Glutamatergic neuron (in vitro differentiated cells): Measurements from ENCODE around the gene KICS2. TPM values are rescaled to one million over a fixed set of nuclear protein-coding genes. Genes with fewer than 3 reads are reported as not detected.
"Not testable (repeated sequence)": the region's sequence is repeated elsewhere in the genome, so short reads cannot be mapped to it uniquely, and the experiment has no call there.

Experiments
- DNase-seq: peaks from one replicate; pipeline ENCODE4 v3.0.0; 2022
- H3K27ac Mint-ChIP-seq: one replicate; pipeline ENCODE4 v1.8.0; 2020; ENCODE audit warnings: mild to moderate bottlenecking, mixed read lengths, inconsistent platforms; ENCODE audit not compliant: unreplicated experiment
- H3K27me3 Mint-ChIP-seq: one replicate; pipeline ENCODE4 v1.8.0; 2020; ENCODE audit warnings: mild to moderate bottlenecking, moderate library complexity, mixed read lengths, inconsistent platforms; ENCODE audit not compliant: unreplicated experiment
- H3K36me3 Mint-ChIP-seq: one replicate; pipeline ENCODE4 v1.8.0; 2020; ENCODE audit warnings: mild to moderate bottlenecking, mixed read lengths, inconsistent platforms; ENCODE audit not compliant: unreplicated experiment
- H3K4me1 Mint-ChIP-seq: one replicate; pipeline ENCODE4 v1.8.0; 2020; ENCODE audit warnings: mild to moderate bottlenecking, low read depth, mixed read lengths, inconsistent platforms; ENCODE audit not compliant: unreplicated experiment
- H3K4me3 Mint-ChIP-seq: one replicate; pipeline ENCODE4 v1.8.0; 2020; ENCODE audit warnings: mild to moderate bottlenecking, mixed read lengths, inconsistent platforms; ENCODE audit not compliant: unreplicated experiment
- H3K9me3 Mint-ChIP-seq: one replicate; pipeline ENCODE4 v1.8.0; 2020; ENCODE audit warnings: mild to moderate bottlenecking, moderate library complexity, mixed read lengths, inconsistent platforms; ENCODE audit not compliant: unreplicated experiment
- CTCF ChIP-seq: fragments of 200-600 bp; sonication (generic); IDR thresholded peaks from one replicate; pipeline ENCODE4 v1.5.0; 2021; ENCODE audit not compliant: partially characterized antibody, unreplicated experiment
- total RNA-seq: library from RNA; stranded (reverse); fragmentation: NEBNext Ultra II Directional; extraction: Animal tissue kit (Norgen Biotek cat#: 25700); gene quantifications from one replicate; pipeline ENCODE4 v1.2.1, GENCODE V29; 2021; ENCODE audit not compliant: unreplicated experiment

KICS2 gene
- total RNA-seq, 1 donor from 2014 or later, result 3.4 TPM

- Mint-ChIP-seq H3K27ac (no peak overlapping the region), H3K4me1 (no peaks in the 10 kb centered on the region), H3K36me3 (no peaks in the 10 kb centered on the region), H3K9me3 (no peaks in the 10 kb centered on the region), H3K27me3 (no peaks in the 10 kb centered on the region), H3K4me3 (no peak overlapping the region)
- DNase-seq, result no peak
- no peak for TF ChIP-seq CTCF
Measured at GRCh38 chr12:64212119-64212746, 9.9 kb downstream of the KICS2 start.

GRCh38 chr12:64207453-64207852, 14.6 kb downstream of the KICS2 start:
- H3K4me1 Mint-ChIP-seq, result no peaks in the 10 kb centered on the region
- no peak overlapping the region for H3K27ac Mint-ChIP-seq
- H3K4me3 Mint-ChIP-seq, result no peak overlapping the region
- H3K36me3 Mint-ChIP-seq, result no peaks in the 10 kb centered on the region
- H3K9me3 Mint-ChIP-seq, result no peaks in the 10 kb centered on the region
- no peak for DNase-seq
- TF ChIP-seq CTCF, result no peak
- H3K27me3 Mint-ChIP-seq, result no peaks in the 10 kb centered on the region

- no peaks in the 10 kb centered on the region for H3K27me3 Mint-ChIP-seq
- H3K27ac Mint-ChIP-seq, result no peak overlapping the region
- TF ChIP-seq CTCF, result no peak
- no peaks in the 10 kb centered on the region for H3K36me3 Mint-ChIP-seq
- H3K9me3 Mint-ChIP-seq, result no peaks in the 10 kb centered on the region
- no peaks in the 10 kb centered on the region for H3K4me1 Mint-ChIP-seq
- no peak for DNase-seq
- no peak overlapping the region for H3K4me3 Mint-ChIP-seq
Measured at GRCh38 chr12:64205542-64205941, 16.6 kb downstream of the KICS2 start.

- no peak for DNase-seq
- H3K36me3 Mint-ChIP-seq, result no peaks in the 10 kb centered on the region
- no peak for TF ChIP-seq CTCF
- H3K27ac Mint-ChIP-seq, result no peak overlapping the region
- H3K4me1 Mint-ChIP-seq, result no peaks in the 10 kb centered on the region
- H3K4me3 Mint-ChIP-seq, result no peak overlapping the region
- H3K9me3 Mint-ChIP-seq, result no peaks in the 10 kb centered on the region
- no peaks in the 10 kb centered on the region for H3K27me3 Mint-ChIP-seq
Measured at GRCh38 chr12:64203775-64204174, 18.3 kb downstream of the KICS2 start.

GRCh38 chr12:64203036-64203435, 19.1 kb downstream of the KICS2 start:
- Mint-ChIP-seq H3K27me3 (no peaks in the 10 kb centered on the region), H3K36me3 (no peaks in the 10 kb centered on the region), H3K9me3 (no peaks in the 10 kb centered on the region), H3K27ac (no peak overlapping the region), H3K4me1 (no peaks in the 10 kb centered on the region), H3K4me3 (no peak overlapping the region)
- no peak for DNase-seq
- no peak for TF ChIP-seq CTCF

GRCh38 chr12:64195841-64196240, 26.3 kb downstream of the KICS2 start:
- H3K27ac Mint-ChIP-seq, H3K4me3 Mint-ChIP-seq, H3K9me3 Mint-ChIP-seq, DNase-seq, H3K4me1 Mint-ChIP-seq, H3K27me3 Mint-ChIP-seq, H3K36me3 Mint-ChIP-seq: not testable (repeated sequence)
